ENCODE data around the gene TNFSF15.

DNA sequence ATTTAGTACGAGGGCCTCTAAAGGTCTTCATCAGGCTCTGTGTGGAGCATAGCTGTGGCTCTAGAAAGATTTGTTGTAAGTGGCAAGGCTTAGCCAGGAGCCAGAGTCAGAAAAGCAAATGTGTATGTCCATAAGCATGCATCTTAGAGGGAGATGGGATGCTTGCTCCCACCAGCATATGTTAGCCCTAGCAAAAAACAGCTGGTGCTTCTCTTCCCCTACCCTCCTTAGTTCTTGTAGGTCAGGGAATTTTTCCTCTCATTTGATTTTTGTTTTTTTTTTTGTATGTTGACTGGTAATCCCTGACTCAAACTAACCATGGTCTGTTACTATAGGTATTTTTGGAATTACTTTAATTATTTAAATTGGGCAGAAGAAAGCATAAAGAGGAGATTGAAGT lies 7.7 kb downstream of the TNFSF15 start:
- TF ChIP-seq EZH2phosphoT487 (IDR thresholded peaks at IDR 0.05; ENCODE audit: insufficient read depth, low read depth) (no peak), EZH2 (IDR thresholded peaks at IDR 0.05; ENCODE audit: insufficient read depth, poor library complexity, severe bottlenecking) (no peak)

Data from GM23248 (cell line).